Epithelial cell of prostate (primary cell): ENCODE results near the gene ATP1A2.
"Not testable (repeated sequence)": the region's sequence is repeated elsewhere in the genome, so short reads cannot be mapped to it uniquely, and the experiment has no call there.

ENCODE experiments used
- DNase-seq: peaks from one replicate; pipeline ENCODE4 v3.0.0-alpha.2; 2011; ENCODE audit warnings: low read depth, low spot score
- H3K27ac ChIP-seq: fragments of 450-650 bp; 2 replicates; pipeline ENCODE4 v1.5.1; 2017; ENCODE audit warnings: mild to moderate bottlenecking

ATP1A2 gene

GRCh38 chr1:160098852-160099561 lies 16.6 kb upstream of the ATP1A2 start:
- peak; percentile 41 for DNase-seq
- H3K27ac ChIP-seq: no peak overlapping the region

DNA sequence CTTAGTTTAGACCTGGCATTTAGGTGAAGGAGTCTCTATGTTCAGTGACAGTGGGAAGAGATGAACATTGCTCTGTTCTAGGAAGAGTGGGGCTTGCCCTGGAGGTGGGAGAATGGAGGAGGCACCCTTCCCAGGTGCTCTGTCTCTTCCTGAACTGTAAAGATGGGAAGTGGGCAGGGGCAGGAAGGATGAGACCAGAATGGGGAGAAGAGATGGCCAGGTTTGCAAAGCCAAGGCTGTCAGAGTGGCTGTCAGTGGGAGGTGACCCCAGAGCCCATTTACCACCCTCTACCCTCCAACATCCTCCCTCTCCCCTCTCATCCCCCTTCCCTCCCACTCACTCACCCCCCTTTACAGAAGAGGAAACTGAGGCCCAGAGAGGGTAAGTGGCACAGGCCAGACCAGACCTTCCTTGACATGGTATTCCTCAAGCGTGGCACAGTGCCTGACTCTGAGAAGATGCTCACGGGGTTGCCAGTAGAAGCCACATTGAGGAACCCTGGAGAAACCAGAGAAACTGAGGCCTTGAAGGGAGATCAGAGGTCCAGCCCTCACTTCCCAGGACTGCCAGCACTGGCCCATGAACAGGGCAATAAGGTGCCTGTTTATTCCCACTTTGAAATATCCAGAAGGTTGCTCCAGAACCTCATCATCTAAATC lies 15.7 kb upstream of the ATP1A2 start:
- H3K27ac ChIP-seq: no peak overlapping the region
- no peak for DNase-seq

DNA sequence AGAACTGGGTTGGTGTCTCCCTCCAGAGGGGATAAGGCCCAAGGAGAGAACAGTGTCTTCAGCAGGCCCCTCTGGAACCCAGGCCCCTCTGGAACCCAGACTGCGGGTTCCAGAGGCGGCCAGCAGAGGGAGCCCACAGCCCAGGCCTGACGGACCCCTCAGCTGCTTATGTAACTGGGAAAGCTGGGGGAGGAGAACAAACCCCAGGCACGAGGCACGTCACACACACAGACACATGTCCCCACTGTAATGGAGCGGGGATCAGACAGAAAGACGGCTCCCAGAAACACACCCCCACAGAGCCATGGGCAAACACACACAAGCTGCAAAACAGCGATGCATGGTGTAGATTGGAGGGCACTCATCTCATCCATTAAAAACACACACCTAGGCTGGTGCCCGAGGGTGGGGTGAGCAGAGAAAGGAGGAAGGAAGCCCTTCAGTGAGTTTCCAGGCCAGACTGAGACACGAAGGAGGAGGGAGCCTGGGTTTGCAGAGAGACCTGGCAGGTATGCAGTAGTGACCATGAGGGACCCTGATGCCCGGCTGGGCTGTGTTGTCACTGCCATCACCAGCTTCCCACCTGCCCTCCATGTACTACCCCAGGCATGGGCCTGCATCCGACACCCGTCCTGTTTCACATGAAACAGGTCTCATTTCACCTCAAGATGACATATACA lies 14.4 kb upstream of the ATP1A2 start:
- H3K27ac ChIP-seq: no peak overlapping the region
- peak; percentile 14 for DNase-seq

DNA sequence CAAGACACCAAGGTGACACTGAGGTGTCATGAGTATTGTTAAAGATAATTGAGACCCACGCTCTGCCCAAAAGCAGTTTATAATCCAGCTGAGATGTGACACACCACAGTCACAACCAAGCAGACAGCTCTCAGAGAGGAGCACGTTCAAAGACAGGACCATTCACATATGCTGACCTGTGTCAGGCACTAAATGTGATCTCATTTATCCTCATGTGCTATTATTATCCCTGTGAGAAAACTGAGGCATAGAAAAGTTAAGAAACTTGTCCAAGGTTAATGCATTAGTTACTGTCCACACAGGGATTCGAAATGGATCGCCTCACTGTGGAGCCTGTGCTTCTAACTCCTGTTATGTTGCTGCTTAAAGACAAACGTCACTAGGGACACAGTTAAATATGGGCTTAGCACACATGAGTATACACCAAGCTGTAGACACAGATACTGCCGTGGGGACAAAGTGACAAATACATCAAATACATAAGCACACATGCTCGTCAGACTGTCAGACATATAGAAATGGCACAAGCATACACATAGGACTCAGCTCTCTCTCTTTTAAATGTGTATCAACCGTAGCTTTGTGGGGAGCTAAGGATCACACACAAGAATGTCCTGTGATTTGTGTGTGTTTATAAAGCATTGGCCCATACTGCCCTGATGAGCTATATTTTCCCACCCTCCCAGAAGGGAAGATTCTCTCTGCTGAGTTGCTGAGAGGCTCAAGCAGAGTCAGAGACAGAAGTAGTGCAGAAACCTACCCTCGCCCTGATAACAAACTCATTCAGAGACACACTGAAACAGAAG lies 13.6 kb upstream of the ATP1A2 start:
- H3K27ac ChIP-seq: no peak overlapping the region
- no peak for DNase-seq

GRCh38 chr1:160103658-160104408 lies 11.7 kb upstream of the ATP1A2 start:
- DNase-seq: no peak
- H3K27ac ChIP-seq: no peak overlapping the region

DNA sequence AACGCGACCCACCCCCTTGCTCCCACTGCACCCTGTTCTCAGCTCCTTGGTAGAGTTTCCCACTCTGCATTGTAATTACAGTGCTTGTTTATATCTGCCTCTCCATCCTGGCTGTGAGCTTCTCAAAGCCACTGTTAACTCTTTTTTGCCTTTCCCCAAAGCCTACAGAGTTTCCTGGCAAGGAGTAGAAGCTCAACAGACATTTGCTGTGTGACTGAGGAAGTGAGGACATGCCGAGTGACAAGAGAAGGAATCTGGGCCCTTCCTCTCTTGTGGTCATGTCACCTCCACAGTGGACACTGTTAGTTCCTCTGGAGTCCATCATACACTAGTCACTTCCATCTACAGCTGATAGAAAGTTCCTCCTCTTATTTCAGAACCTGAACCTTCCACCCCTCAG lies 11.1 kb upstream of the ATP1A2 start:
- DNase-seq: no peak
- H3K27ac ChIP-seq: no peak overlapping the region

DNA sequence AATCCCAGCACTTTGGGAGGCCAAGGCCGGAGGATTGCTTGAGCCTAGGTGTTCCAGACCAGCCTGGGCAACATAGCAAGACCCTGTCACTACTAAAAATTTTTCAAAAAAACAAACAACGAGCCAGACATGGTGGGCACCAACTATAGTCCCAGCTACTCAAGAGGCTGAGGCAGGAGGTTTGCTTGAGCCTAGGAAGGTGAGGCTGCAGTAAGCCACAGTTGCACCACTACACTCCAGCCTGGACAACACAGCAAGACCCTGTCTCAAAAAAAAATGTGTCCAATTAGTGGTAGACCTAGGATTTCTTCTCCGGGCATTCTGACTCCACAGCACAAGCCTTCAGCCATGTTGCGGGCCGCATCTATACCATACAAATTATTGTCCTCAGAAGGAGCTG lies 10.4 kb upstream of the ATP1A2 start:
- H3K27ac ChIP-seq: no peak overlapping the region
- no peak for DNase-seq

GRCh38 chr1:160107512-160107911 lies 8.0 kb upstream of the ATP1A2 start:
- no peak overlapping the region for H3K27ac ChIP-seq
- no peak for DNase-seq

GRCh38 chr1:160108888-160109662 lies 6.5 kb upstream of the ATP1A2 start:
- no peak overlapping the region for H3K27ac ChIP-seq
- no peak for DNase-seq

- H3K27ac ChIP-seq: no peak overlapping the region
- DNase-seq: no peak
Measured at GRCh38 chr1:160109686-160110085, 5.9 kb upstream of the ATP1A2 start.

GRCh38 chr1:160111462-160111861 lies 4.1 kb upstream of the ATP1A2 start:
- H3K27ac ChIP-seq, DNase-seq: not testable (repeated sequence)

DNA sequence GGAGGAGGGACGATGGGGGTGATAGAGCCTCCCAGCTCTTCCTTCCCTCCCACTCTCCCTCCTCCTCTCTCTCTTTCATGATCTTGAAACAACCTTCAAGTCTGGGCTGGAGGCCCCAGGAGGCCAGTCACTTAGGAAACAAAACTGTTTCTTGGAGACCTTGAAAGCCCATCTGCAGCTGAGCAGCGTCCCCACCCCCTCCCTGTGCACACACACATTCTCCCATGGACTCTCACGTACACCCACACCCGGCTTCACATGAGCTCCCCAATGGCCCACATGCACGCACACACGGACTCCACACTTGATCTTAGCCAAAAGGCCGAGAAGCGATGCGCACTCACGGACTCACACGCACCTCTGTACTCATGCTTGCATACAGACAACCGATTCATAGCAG lies 3.2 kb upstream of the ATP1A2 start:
- DNase-seq: no peak

GRCh38 chr1:160113407-160113806 lies 2.2 kb upstream of the ATP1A2 start:
- no peak overlapping the region for H3K27ac ChIP-seq
- no peak for DNase-seq

More for the DNA sequence above, 3.2 kb upstream of the ATP1A2 start:
- no peak overlapping the region for H3K27ac ChIP-seq

- H3K27ac ChIP-seq: no peak overlapping the region
- DNase-seq: no peak
Measured at GRCh38 chr1:160114085-160114484, 1.5 kb upstream of the ATP1A2 start.

- H3K27ac ChIP-seq: peak overlapping the region; percentile 29
- peak; percentile 98 for DNase-seq
Measured at GRCh38 chr1:160116283-160117147, 956 bp downstream of the ATP1A2 start.

DNA sequence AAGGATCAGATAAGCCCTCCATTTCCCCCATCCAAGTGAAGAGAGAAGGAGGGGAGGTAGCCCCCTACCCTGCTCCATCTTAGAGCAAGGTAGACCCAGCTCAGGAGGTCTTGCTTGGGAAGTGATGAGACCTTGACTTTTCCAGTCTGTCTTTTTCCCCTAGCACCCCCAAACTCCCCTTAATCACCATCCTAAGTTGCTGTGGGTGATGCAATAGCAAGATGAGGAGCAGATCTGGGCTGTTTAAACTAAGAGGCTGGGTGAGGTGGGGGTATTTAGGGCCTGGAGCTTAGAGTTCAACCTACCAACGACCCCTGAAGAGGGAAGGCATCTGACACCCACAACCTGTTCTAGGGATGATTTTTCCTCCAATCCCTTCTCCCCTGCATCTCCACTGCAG lies 1.7 kb downstream of the ATP1A2 start:
- no peak for DNase-seq
- H3K27ac ChIP-seq: peak overlapping the region; percentile 29

GRCh38 chr1:160117709-160118183 lies 2.2 kb downstream of the ATP1A2 start:
- no peak for DNase-seq
- H3K27ac ChIP-seq: no peak overlapping the region

- no peak overlapping the region for H3K27ac ChIP-seq
- no peak for DNase-seq
Measured at GRCh38 chr1:160118928-160119327, 3.4 kb downstream of the ATP1A2 start.
